Gastrocnemius medialis (tissue), 4 donors: ENCODE results near the gene CPTP.

Source experiments
- POLR2A ChIP-seq, 2 donors: fragments of 450-650 bp; IDR thresholded peaks; one replicate each; pipeline ENCODE4 v1.6.1; 2017; ENCODE audit warnings: antibody characterized with exemption in 2 of 2, mild to moderate bottlenecking in 2 of 2, moderate library complexity in 2 of 2
- TF ChIP-seq, protein P1 (sequence below), 5 experiments: fragments of 450-650 bp in 3 of 5; fragments of 200-600 bp in 2 of 5; sonication (generic) in 2 of 5; IDR thresholded peaks in 4 of 5; conservative IDR thresholded peaks in 1 of 5; 1 replicate in 4 of 5; 2 replicates in 1 of 5; pipeline ENCODE4 v1.5.1; 2016 to 2019; ENCODE audit warnings: antibody characterized with exemption in 5 of 5, mild to moderate bottlenecking in 3 of 5, moderate library complexity in 3 of 5

GRCh38 chr1:1324084-1324523 is 498 bp upstream of the CPTP start:
- TF ChIP-seq, protein P1, sequence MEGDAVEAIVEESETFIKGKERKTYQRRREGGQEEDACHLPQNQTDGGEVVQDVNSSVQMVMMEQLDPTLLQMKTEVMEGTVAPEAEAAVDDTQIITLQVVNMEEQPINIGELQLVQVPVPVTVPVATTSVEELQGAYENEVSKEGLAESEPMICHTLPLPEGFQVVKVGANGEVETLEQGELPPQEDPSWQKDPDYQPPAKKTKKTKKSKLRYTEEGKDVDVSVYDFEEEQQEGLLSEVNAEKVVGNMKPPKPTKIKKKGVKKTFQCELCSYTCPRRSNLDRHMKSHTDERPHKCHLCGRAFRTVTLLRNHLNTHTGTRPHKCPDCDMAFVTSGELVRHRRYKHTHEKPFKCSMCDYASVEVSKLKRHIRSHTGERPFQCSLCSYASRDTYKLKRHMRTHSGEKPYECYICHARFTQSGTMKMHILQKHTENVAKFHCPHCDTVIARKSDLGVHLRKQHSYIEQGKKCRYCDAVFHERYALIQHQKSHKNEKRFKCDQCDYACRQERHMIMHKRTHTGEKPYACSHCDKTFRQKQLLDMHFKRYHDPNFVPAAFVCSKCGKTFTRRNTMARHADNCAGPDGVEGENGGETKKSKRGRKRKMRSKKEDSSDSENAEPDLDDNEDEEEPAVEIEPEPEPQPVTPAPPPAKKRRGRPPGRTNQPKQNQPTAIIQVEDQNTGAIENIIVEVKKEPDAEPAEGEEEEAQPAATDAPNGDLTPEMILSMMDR (IDR thresholded peaks at IDR 0.05 in 4 of 5, conservative IDR thresholded peaks at IDR 0.05 in 1 of 5), result no peak
- no peak for TF ChIP-seq POLR2A (IDR thresholded peaks at IDR 0.05)
